ENCODE measurements around the gene TMEM131L.
A peak's percentile ranks its signal among the peaks of the same experiment; 100 is the strongest.

Gene TMEM131L

GRCh38 chr4:153646261-153646660 lies 180.1 kb downstream of the TMEM131L start:
- Histone ChIP-seq H3K4me3 (ENCODE audit: control insufficient read depth in 1 of 7, extremely low read depth in 1 of 7, insufficient read depth in 4 of 7, low read depth in 2 of 7, low read length in 6 of 7) (no peak overlapping the region), H3K27me3 (replicated peaks in 2 of 5; ENCODE audit: control insufficient read depth in 4 of 5, insufficient read depth in 5 of 5, low read length in 4 of 5) (no peaks in the 10 kb centered on the region), H3K27ac (ENCODE audit: insufficient read depth in 1 of 2, low read depth in 1 of 2, low read length in 2 of 2, poor library complexity in 1 of 2, severe bottlenecking in 2 of 2) (no peak overlapping the region), H3K4me1 (ENCODE audit: control extremely low read depth in 1 of 4, control insufficient read depth in 4 of 4, insufficient read depth in 4 of 4, low read length in 3 of 4) (peaks cover 0 to 8% (median under 1%) of the 10 kb centered on the region in 4 experiments), H3K36me3 (ENCODE audit: control insufficient read depth in 4 of 4, insufficient read depth in 4 of 4, low read length in 3 of 4) (no peaks in the 10 kb centered on the region), H3K9me3 (ENCODE audit: control extremely low read depth in 1 of 5, control insufficient read depth in 4 of 5, insufficient read depth in 2 of 5, low read depth in 1 of 5, low read length in 4 of 5) (peaks cover 0 to 3% (median 0%) of the 10 kb centered on the region in 5 experiments)
- DNase-seq, result no peak
- CTCF ChIA-PET, result interaction anchor here (1.0 kb wide), 1 partner anchor 11 kb away, joined by 3 read pairs; no protein-coding TSS in a partner anchor
- POLR2A ChIA-PET, result no interaction called here
- WGBS (ENCODE audit: insufficient coverage), result no CpG with 5 or more reads among the region's 1 CpG

GRCh38 chr4:153646978-153647377 lies 180.8 kb downstream of the TMEM131L start:
- Histone ChIP-seq H3K27ac (ENCODE audit: insufficient read depth in 1 of 2, low read depth in 1 of 2, low read length in 2 of 2, poor library complexity in 1 of 2, severe bottlenecking in 2 of 2) (no peak overlapping the region), H3K27me3 (replicated peaks in 2 of 5; ENCODE audit: control insufficient read depth in 4 of 5, insufficient read depth in 5 of 5, low read length in 4 of 5) (no peaks in the 10 kb centered on the region), H3K4me3 (ENCODE audit: control insufficient read depth in 1 of 7, extremely low read depth in 1 of 7, insufficient read depth in 4 of 7, low read depth in 2 of 7, low read length in 6 of 7) (no peak overlapping the region), H3K9me3 (ENCODE audit: control extremely low read depth in 1 of 5, control insufficient read depth in 4 of 5, insufficient read depth in 2 of 5, low read depth in 1 of 5, low read length in 4 of 5) (peaks cover 0 to 3% (median 0%) of the 10 kb centered on the region in 5 experiments), H3K36me3 (ENCODE audit: control insufficient read depth in 4 of 4, insufficient read depth in 4 of 4, low read length in 3 of 4) (no peaks in the 10 kb centered on the region), H3K4me1 (ENCODE audit: control extremely low read depth in 1 of 4, control insufficient read depth in 4 of 4, insufficient read depth in 4 of 4, low read length in 3 of 4) (peaks cover 0 to 15% (median 7%) of the 10 kb centered on the region in 4 experiments)
- CTCF ChIA-PET, result interaction anchor here (1.0 kb wide), 1 partner anchor 12 kb away, joined by 3 read pairs; no protein-coding TSS in a partner anchor
- POLR2A ChIA-PET, result no interaction called here
- no peak for DNase-seq
- WGBS (ENCODE audit: insufficient coverage), result 89% methylated on average over 1 of the region's 1 CpG

GRCh38 chr4:153647975-153648374 lies 181.8 kb downstream of the TMEM131L start:
- H3K36me3 ChIP-seq (ENCODE audit: control insufficient read depth in 4 of 4, insufficient read depth in 4 of 4, low read length in 3 of 4), result no peaks in the 10 kb centered on the region
- WGBS (ENCODE audit: insufficient coverage), result 75% methylated on average over 4 of the region's 4 CpGs
- DNase-seq, result no peak
- H3K4me3 ChIP-seq (ENCODE audit: control insufficient read depth in 1 of 7, extremely low read depth in 1 of 7, insufficient read depth in 4 of 7, low read depth in 2 of 7, low read length in 6 of 7), result no peak overlapping the region
- no peak overlapping the region for H3K27ac ChIP-seq (ENCODE audit: insufficient read depth in 1 of 2, low read depth in 1 of 2, low read length in 2 of 2, poor library complexity in 1 of 2, severe bottlenecking in 2 of 2)
- H3K9me3 ChIP-seq (ENCODE audit: control extremely low read depth in 1 of 5, control insufficient read depth in 4 of 5, insufficient read depth in 2 of 5, low read depth in 1 of 5, low read length in 4 of 5), result peaks cover 0 to 3% (median 0%) of the 10 kb centered on the region in 5 experiments
- H3K4me1 ChIP-seq (ENCODE audit: control extremely low read depth in 1 of 4, control insufficient read depth in 4 of 4, insufficient read depth in 4 of 4, low read length in 3 of 4), result peaks cover 0 to 24% (median 7%) of the 10 kb centered on the region in 4 experiments
- ChIA-PET CTCF (interaction anchor here (2.3 kb wide), 1 partner anchor 13 kb away, joined by 13 read pairs; no protein-coding TSS in a partner anchor), POLR2A (no interaction called here)
- no peaks in the 10 kb centered on the region for H3K27me3 ChIP-seq (replicated peaks in 2 of 5; ENCODE audit: control insufficient read depth in 4 of 5, insufficient read depth in 5 of 5, low read length in 4 of 5)

GRCh38 chr4:153649572-153649991 lies 183.4 kb downstream of the TMEM131L start:
- Histone ChIP-seq H3K4me3 (ENCODE audit: control insufficient read depth in 1 of 7, extremely low read depth in 1 of 7, insufficient read depth in 4 of 7, low read depth in 2 of 7, low read length in 6 of 7) (no peak overlapping the region), H3K27ac (ENCODE audit: insufficient read depth in 1 of 2, low read depth in 1 of 2, low read length in 2 of 2, poor library complexity in 1 of 2, severe bottlenecking in 2 of 2) (no peak overlapping the region), H3K27me3 (replicated peaks in 2 of 5; ENCODE audit: control insufficient read depth in 4 of 5, insufficient read depth in 5 of 5, low read length in 4 of 5) (no peaks in the 10 kb centered on the region), H3K36me3 (ENCODE audit: control insufficient read depth in 4 of 4, insufficient read depth in 4 of 4, low read length in 3 of 4) (no peaks in the 10 kb centered on the region), H3K4me1 (ENCODE audit: control extremely low read depth in 1 of 4, control insufficient read depth in 4 of 4, insufficient read depth in 4 of 4, low read length in 3 of 4) (peaks cover 0 to 24% (median 7%) of the 10 kb centered on the region in 4 experiments), H3K9me3 (ENCODE audit: control extremely low read depth in 1 of 5, control insufficient read depth in 4 of 5, insufficient read depth in 2 of 5, low read depth in 1 of 5, low read length in 4 of 5) (peaks cover 0 to 3% (median 0%) of the 10 kb centered on the region in 5 experiments)
- ChIA-PET POLR2A (no interaction called here), CTCF (interaction anchor here (0.9 to 2.3 kb wide), 3 partner anchors 10 to 15 kb away, joined by 3 to 13 read pairs (median 7); no protein-coding TSS in a partner anchor)
- no peak for DNase-seq
- 91% methylated on average over 4 of the region's 6 CpGs for WGBS (ENCODE audit: insufficient coverage)

GRCh38 chr4:153651116-153651515 lies 185.0 kb downstream of the TMEM131L start:
- peak overlapping the region in 1 of 2 experiments; percentile 53 for H3K27ac ChIP-seq (ENCODE audit: insufficient read depth in 1 of 2, low read depth in 1 of 2, low read length in 2 of 2, poor library complexity in 1 of 2, severe bottlenecking in 2 of 2)

GRCh38 chr4:153651587-153651986 lies 185.4 kb downstream of the TMEM131L start:
- 18% methylated on average over 5 of the region's 5 CpGs for WGBS (ENCODE audit: insufficient coverage)
- peak; percentile 18 to 84 (median 75) for DNase-seq
- ChIA-PET CTCF (interaction anchor here (1.0 to 1.1 kb wide), 3 partner anchors 9 to 99 kb away, joined by 3 read pairs; no protein-coding TSS in a partner anchor), POLR2A (no interaction called here)
- no peaks in the 10 kb centered on the region for H3K27me3 ChIP-seq (replicated peaks in 2 of 5; ENCODE audit: control insufficient read depth in 4 of 5, insufficient read depth in 5 of 5, low read length in 4 of 5)
- peak overlapping the region in 1 of 2 experiments; percentile 53 for H3K27ac ChIP-seq (ENCODE audit: insufficient read depth in 1 of 2, low read depth in 1 of 2, low read length in 2 of 2, poor library complexity in 1 of 2, severe bottlenecking in 2 of 2)
- no peak overlapping the region for H3K4me3 ChIP-seq (ENCODE audit: control insufficient read depth in 1 of 7, extremely low read depth in 1 of 7, insufficient read depth in 4 of 7, low read depth in 2 of 7, low read length in 6 of 7)
- H3K36me3 ChIP-seq (ENCODE audit: control insufficient read depth in 4 of 4, insufficient read depth in 4 of 4, low read length in 3 of 4), result no peaks in the 10 kb centered on the region
- H3K9me3 ChIP-seq (ENCODE audit: control extremely low read depth in 1 of 5, control insufficient read depth in 4 of 5, insufficient read depth in 2 of 5, low read depth in 1 of 5, low read length in 4 of 5), result no peaks in the 10 kb centered on the region
- peaks cover 4 to 41% (median 9%) of the 10 kb centered on the region in 4 experiments for H3K4me1 ChIP-seq (ENCODE audit: control extremely low read depth in 1 of 4, control insufficient read depth in 4 of 4, insufficient read depth in 4 of 4, low read length in 3 of 4)

More at GRCh38 chr4:153651116-153651515, 185.0 kb downstream of the TMEM131L start:
- Histone ChIP-seq H3K9me3 (ENCODE audit: control extremely low read depth in 1 of 5, control insufficient read depth in 4 of 5, insufficient read depth in 2 of 5, low read depth in 1 of 5, low read length in 4 of 5) (no peaks in the 10 kb centered on the region), H3K27me3 (replicated peaks in 2 of 5; ENCODE audit: control insufficient read depth in 4 of 5, insufficient read depth in 5 of 5, low read length in 4 of 5) (no peaks in the 10 kb centered on the region), H3K4me1 (ENCODE audit: control extremely low read depth in 1 of 4, control insufficient read depth in 4 of 4, insufficient read depth in 4 of 4, low read length in 3 of 4) (peaks cover 2 to 37% (median 7%) of the 10 kb centered on the region in 4 experiments), H3K36me3 (ENCODE audit: control insufficient read depth in 4 of 4, insufficient read depth in 4 of 4, low read length in 3 of 4) (no peaks in the 10 kb centered on the region), H3K4me3 (ENCODE audit: control insufficient read depth in 1 of 7, extremely low read depth in 1 of 7, insufficient read depth in 4 of 7, low read depth in 2 of 7, low read length in 6 of 7) (no peak overlapping the region)
- WGBS (ENCODE audit: insufficient coverage), result 50% methylated on average over 1 of the region's 3 CpGs
- ChIA-PET POLR2A (no interaction called here), CTCF (interaction anchor here (1.0 to 1.4 kb wide), 6 partner anchors 10 to 100 kb away, joined by 3 read pairs; no protein-coding TSS in a partner anchor)
- no peak for DNase-seq

GRCh38 chr4:153652051-153652784 lies 186.1 kb downstream of the TMEM131L start:
- ChIA-PET POLR2A (no interaction called here), CTCF (interaction anchor here (0.9 to 1.1 kb wide), 4 partner anchors 9 to 99 kb away, joined by 3 read pairs; no protein-coding TSS in a partner anchor)
- DNase-seq, result peak in 1 of 3 donors; percentile 7
- Histone ChIP-seq H3K4me3 (ENCODE audit: control insufficient read depth in 1 of 7, extremely low read depth in 1 of 7, insufficient read depth in 4 of 7, low read depth in 2 of 7, low read length in 6 of 7) (no peak overlapping the region), H3K27ac (ENCODE audit: insufficient read depth in 1 of 2, low read depth in 1 of 2, low read length in 2 of 2, poor library complexity in 1 of 2, severe bottlenecking in 2 of 2) (peak overlapping the region in 1 of 2 experiments; percentile 53), H3K9me3 (ENCODE audit: control extremely low read depth in 1 of 5, control insufficient read depth in 4 of 5, insufficient read depth in 2 of 5, low read depth in 1 of 5, low read length in 4 of 5) (no peaks in the 10 kb centered on the region), H3K4me1 (ENCODE audit: control extremely low read depth in 1 of 4, control insufficient read depth in 4 of 4, insufficient read depth in 4 of 4, low read length in 3 of 4) (peaks cover 6 to 43% (median 10%) of the 10 kb centered on the region in 4 experiments), H3K36me3 (ENCODE audit: control insufficient read depth in 4 of 4, insufficient read depth in 4 of 4, low read length in 3 of 4) (no peaks in the 10 kb centered on the region), H3K27me3 (replicated peaks in 2 of 5; ENCODE audit: control insufficient read depth in 4 of 5, insufficient read depth in 5 of 5, low read length in 4 of 5) (no peaks in the 10 kb centered on the region)
- WGBS (ENCODE audit: insufficient coverage), result 94% methylated on average over 11 of the region's 11 CpGs
